DMS114 treated with DMSO at 0.1 percent for 48 hours (cell line): ENCODE data around the gene UBE2O.

Experiments
- DNase-seq: peaks from one replicate; lab custom pipeline; 2025; ENCODE audit not compliant: unreplicated experiment; lab: John Stamatoyannopoulos, UW

Gene UBE2O

GRCh38 chr17:76485569-76485968 is 32.6 kb upstream of the UBE2O start:
- no peak for DNase-seq

- no peak for DNase-seq
Observed at GRCh38 chr17:76484228-76484725, 31.3 kb upstream of the UBE2O start.

GRCh38 chr17:76481071-76481655 is 28.2 kb upstream of the UBE2O start:
- no peak for DNase-seq

- no peak for DNase-seq
Observed at GRCh38 chr17:76480632-76481031, 27.7 kb upstream of the UBE2O start.

GRCh38 chr17:76479515-76480060 is 26.6 kb upstream of the UBE2O start:
- no peak for DNase-seq

GRCh38 chr17:76478730-76479514 is 26.0 kb upstream of the UBE2O start:
- no peak for DNase-seq

GRCh38 chr17:76478097-76478496 is 25.1 kb upstream of the UBE2O start:
- no peak for DNase-seq

- no peak for DNase-seq
Observed at GRCh38 chr17:76477576-76477975, 24.6 kb upstream of the UBE2O start.

- no peak for DNase-seq
Observed at GRCh38 chr17:76476736-76477135, 23.8 kb upstream of the UBE2O start.

GRCh38 chr17:76475302-76475701 is 22.4 kb upstream of the UBE2O start:
- no peak for DNase-seq

- no peak for DNase-seq
Observed at GRCh38 chr17:76474894-76475293, 21.9 kb upstream of the UBE2O start.

GRCh38 chr17:76474238-76474637 is 21.3 kb upstream of the UBE2O start:
- DNase-seq, result no peak

- DNase-seq, result no peak
Observed at GRCh38 chr17:76473541-76473985, 20.6 kb upstream of the UBE2O start.

GRCh38 chr17:76472726-76473125 is 19.8 kb upstream of the UBE2O start:
- DNase-seq, result no peak

- DNase-seq, result no peak
Observed at GRCh38 chr17:76472258-76472645, 19.3 kb upstream of the UBE2O start.

GRCh38 chr17:76471498-76472257 is 18.7 kb upstream of the UBE2O start:
- DNase-seq, result no peak

GRCh38 chr17:76469991-76470739 is 17.2 kb upstream of the UBE2O start:
- no peak for DNase-seq

GRCh38 chr17:76469076-76469990 is 16.4 kb upstream of the UBE2O start:
- no peak for DNase-seq

GRCh38 chr17:76468634-76469010 is 15.7 kb upstream of the UBE2O start:
- DNase-seq, result no peak
